Erythroblast (primary cell): Measurements from ENCODE around the gene THAP11.

ENCODE experiments used
- GATA1 ChIP-seq: IDR thresholded peaks from 2 replicates; pipeline ENCODE4 v1.6.1; 2011; ENCODE audit warnings: low read depth, mild to moderate bottlenecking, control low read depth, low read length, moderate library complexity
- POLR2A ChIP-seq: IDR thresholded peaks from 2 replicates; pipeline ENCODE4 v1.6.1; 2011; ENCODE audit warnings: mild to moderate bottlenecking, low read length

- no peak for TF ChIP-seq POLR2A
- TF ChIP-seq GATA1 = no peak
Observed at GRCh38 chr16:67820608-67821259, 21.4 kb upstream of the THAP11 start.
